ENCODE data around the gene MECP2. TPM values are rescaled to one million over a fixed set of nuclear protein-coding genes. Genes with fewer than 3 reads are reported as not detected.
"Not testable (repeated sequence)": the region's sequence is repeated elsewhere in the genome, so short reads cannot be mapped to it uniquely, and the experiment has no call there.

Gene MECP2
- total RNA-seq (113 and 122 TPM in 2 replicates), polyA plus RNA-seq (20.0 and 26.5 TPM in 2 replicates), polyA minus RNA-seq (30.2 and 51.8 TPM in 2 replicates)
- 39.0 TPM for total RNA-seq (2013)

DNA sequence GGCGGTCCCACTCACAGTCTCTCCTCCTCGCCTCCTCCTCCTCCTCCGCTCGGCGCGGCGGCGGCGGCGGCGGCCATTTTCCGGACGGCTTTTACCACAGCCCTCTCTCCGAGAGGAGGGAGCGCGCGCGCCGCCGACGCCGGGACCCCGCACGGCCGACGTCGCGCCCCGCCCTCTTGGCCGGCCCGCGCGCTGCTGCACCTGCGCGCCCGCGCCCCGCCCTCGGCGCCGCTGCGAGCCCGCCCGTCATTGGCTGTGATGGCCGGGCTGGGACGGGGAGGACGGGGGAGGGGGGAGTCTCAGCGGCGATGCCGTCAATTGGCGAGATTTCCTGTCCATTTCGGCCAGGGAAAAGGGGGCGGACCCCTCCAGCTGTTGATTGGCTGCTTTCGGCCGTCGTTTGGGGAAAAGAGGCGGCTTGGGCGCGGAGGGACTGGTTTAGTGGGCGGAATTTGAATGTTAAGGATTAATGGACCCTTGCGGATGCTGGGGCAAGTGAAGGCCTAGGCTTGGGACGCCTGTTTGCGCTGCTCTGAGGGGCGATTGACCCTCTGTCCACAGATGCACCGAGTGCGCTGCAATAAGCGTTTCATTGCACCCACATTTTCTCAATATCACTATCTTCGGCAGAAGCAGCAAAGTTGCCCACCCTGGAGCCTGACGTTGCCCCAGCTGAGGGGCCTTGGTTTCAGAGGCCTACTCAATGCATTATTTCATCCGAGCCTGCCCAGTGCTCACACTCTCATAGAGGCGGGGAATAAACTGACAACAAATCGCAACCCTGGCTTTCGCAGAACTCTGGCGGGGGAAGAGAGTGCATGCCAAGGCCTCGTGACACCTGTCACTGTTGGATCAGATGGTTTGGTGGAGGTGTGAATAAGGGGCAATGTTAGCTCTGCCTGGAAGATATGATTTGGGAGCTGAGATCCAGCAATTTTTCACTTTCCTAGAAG, at the start of gene MECP2:
TSS of gene MECP2 (minus strand) at position 129 of the 953 bp plus-strand sequence.
- ChIA-PET CTCF (interaction anchor here (0.5 kb wide), 1 partner anchor 220 kb away, joined by 4 read pairs; no protein-coding TSS in a partner anchor), POLR2A (interaction anchor here (1.0 kb wide), 1 partner anchor 429 kb away, joined by 4 read pairs; no protein-coding TSS in a partner anchor)
- TF ChIP-seq, protein P1, sequence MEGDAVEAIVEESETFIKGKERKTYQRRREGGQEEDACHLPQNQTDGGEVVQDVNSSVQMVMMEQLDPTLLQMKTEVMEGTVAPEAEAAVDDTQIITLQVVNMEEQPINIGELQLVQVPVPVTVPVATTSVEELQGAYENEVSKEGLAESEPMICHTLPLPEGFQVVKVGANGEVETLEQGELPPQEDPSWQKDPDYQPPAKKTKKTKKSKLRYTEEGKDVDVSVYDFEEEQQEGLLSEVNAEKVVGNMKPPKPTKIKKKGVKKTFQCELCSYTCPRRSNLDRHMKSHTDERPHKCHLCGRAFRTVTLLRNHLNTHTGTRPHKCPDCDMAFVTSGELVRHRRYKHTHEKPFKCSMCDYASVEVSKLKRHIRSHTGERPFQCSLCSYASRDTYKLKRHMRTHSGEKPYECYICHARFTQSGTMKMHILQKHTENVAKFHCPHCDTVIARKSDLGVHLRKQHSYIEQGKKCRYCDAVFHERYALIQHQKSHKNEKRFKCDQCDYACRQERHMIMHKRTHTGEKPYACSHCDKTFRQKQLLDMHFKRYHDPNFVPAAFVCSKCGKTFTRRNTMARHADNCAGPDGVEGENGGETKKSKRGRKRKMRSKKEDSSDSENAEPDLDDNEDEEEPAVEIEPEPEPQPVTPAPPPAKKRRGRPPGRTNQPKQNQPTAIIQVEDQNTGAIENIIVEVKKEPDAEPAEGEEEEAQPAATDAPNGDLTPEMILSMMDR (IDR thresholded peaks at IDR 0.05): no peak
- TF ChIP-seq EZH2 (IDR thresholded peaks at IDR 0.05; ENCODE audit: borderline replicate concordance, insufficient read depth, low read depth, low read length, poor library complexity, severe bottlenecking): no peak
- peaks cover 30 to 42% of the 10 kb centered on the region in 2 donors for H3K4me1 ChIP-seq (ENCODE audit: control insufficient read depth in 2 of 2, insufficient read depth in 2 of 2, low read length in 2 of 2)
- peak within 1 kb of the TSS; percentile 79 for H3K4me2 ChIP-seq (replicated peaks; ENCODE audit: low read depth, low read length, poor library complexity, severe bottlenecking)
- peak within 1 kb of the TSS; percentile 65 to 85 for H3K27ac ChIP-seq (ENCODE audit: low read length in 2 of 2)
- Mint-ChIP-seq H3K4me3 (peak within 1 kb of the TSS; percentile 94), H3K27ac (peak within 1 kb of the TSS; percentile 94), H3K4me1 (peaks cover 38% of the 10 kb centered on the region), H3K9me3 (ENCODE audit: insufficient read depth) (no peaks in the 10 kb centered on the region), H3K27me3 (peaks cover 7% of the 10 kb centered on the region)
- intact Hi-C loops (cut with micrococcal nuclease): loop anchor here (10.0 kb wide), 1 partner anchor 277 kb away; the partner anchor contains the start of genes EMD and FLNA
- H3K79me2 ChIP-seq (ENCODE audit: control insufficient read depth, insufficient read depth, low read length): peaks cover 46% of the 10 kb centered on the region
- H4K20me1 ChIP-seq (ENCODE audit: control insufficient read depth, insufficient read depth, low read length, poor library complexity, severe bottlenecking): peaks cover 6% of the 10 kb centered on the region
- H3K4me3 ChIP-seq (ENCODE audit: control extremely low read depth in 1 of 5, extremely low read depth in 1 of 5, insufficient read depth in 1 of 5, low read depth in 2 of 5, low read length in 4 of 5): peak within 1 kb of the TSS; percentile 52 to 70 (median 60)
- H2AFZ ChIP-seq (ENCODE audit: insufficient read depth, low read depth, low read length, poor library complexity, severe bottlenecking): peak within 1 kb of the TSS; percentile 64
- ATAC-seq (ENCODE audit: low read depth) (peak; percentile 91), DNase-seq (peak; percentile 92)
- H3K9ac ChIP-seq (ENCODE audit: low read length): peak within 1 kb of the TSS; percentile 82
- no peaks in the 10 kb centered on the region for H3K9me3 ChIP-seq (ENCODE audit: control extremely low read depth in 1 of 3, control insufficient read depth in 2 of 3, insufficient read depth in 1 of 3, low read length in 2 of 3)
- WGBS (ENCODE audit: insufficient coverage): 6% methylated on average over 44 of the region's 75 CpGs
- no peaks in the 10 kb centered on the region for H3K27me3 ChIP-seq (replicated peaks in 1 of 4; ENCODE audit: control extremely low read depth in 1 of 4, control insufficient read depth in 3 of 4, insufficient read depth in 4 of 4, low read length in 3 of 4)
- H3K36me3 ChIP-seq (replicated peaks in 1 of 2; ENCODE audit: control extremely low read depth in 1 of 2, control insufficient read depth in 1 of 2, extremely low read depth in 1 of 2, insufficient read depth in 2 of 2, low read length in 1 of 2): no peaks in the 10 kb centered on the region

DNA sequence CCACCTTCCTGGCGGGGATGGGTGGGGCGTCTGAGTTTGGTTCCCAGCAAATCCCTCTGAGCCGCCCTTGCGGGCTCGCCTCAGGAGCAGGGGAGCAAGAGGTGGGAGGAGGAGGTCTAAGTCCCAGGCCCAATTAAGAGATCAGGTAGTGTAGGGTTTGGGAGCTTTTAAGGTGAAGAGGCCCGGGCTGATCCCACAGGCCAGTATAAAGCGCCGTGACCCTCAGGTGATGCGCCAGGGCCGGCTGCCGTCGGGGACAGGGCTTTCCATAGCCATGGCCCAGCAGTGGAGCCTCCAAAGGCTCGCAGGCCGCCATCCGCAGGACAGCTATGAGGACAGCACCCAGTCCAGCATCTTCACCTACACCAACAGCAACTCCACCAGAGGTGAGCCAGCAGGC, 46.5 kb upstream of the MECP2 start, which contains the start of gene OPN1LW:
TSS of gene OPN1LW (plus strand) at position 234 of the 400 bp plus-strand sequence. CDS start at position 275, 41 bp downstream.
- H3K4me3 ChIP-seq (ENCODE audit: control extremely low read depth in 1 of 5, extremely low read depth in 1 of 5, insufficient read depth in 1 of 5, low read depth in 2 of 5, low read length in 4 of 5); POLR2A ChIA-PET; H3K27ac Mint-ChIP-seq; H3K9me3 ChIP-seq (ENCODE audit: control extremely low read depth in 1 of 3, control insufficient read depth in 2 of 3, insufficient read depth in 1 of 3, low read length in 2 of 3); DNase-seq; H3K9me3 Mint-ChIP-seq (ENCODE audit: insufficient read depth); H3K4me1 ChIP-seq (ENCODE audit: control insufficient read depth in 2 of 2, insufficient read depth in 2 of 2, low read length in 2 of 2); H3K27me3 Mint-ChIP-seq; H3K4me1 Mint-ChIP-seq; H3K79me2 ChIP-seq (ENCODE audit: control insufficient read depth, insufficient read depth, low read length); H3K4me3 Mint-ChIP-seq; H3K9ac ChIP-seq (ENCODE audit: low read length); H3K27me3 ChIP-seq (replicated peaks in 1 of 4; ENCODE audit: control extremely low read depth in 1 of 4, control insufficient read depth in 3 of 4, insufficient read depth in 4 of 4, low read length in 3 of 4); intact Hi-C loops (cut with micrococcal nuclease); H3K4me2 ChIP-seq (replicated peaks; ENCODE audit: low read depth, low read length, poor library complexity, severe bottlenecking); H3K36me3 ChIP-seq (replicated peaks in 1 of 2; ENCODE audit: control extremely low read depth in 1 of 2, control insufficient read depth in 1 of 2, extremely low read depth in 1 of 2, insufficient read depth in 2 of 2, low read length in 1 of 2); H3K27ac ChIP-seq (ENCODE audit: low read length in 2 of 2); H4K20me1 ChIP-seq (ENCODE audit: control insufficient read depth, insufficient read depth, low read length, poor library complexity, severe bottlenecking); ATAC-seq (ENCODE audit: low read depth); H2AFZ ChIP-seq (ENCODE audit: insufficient read depth, low read depth, low read length, poor library complexity, severe bottlenecking); CTCF ChIA-PET: not testable (repeated sequence)
- 100% methylated on average over 5 of the region's 15 CpGs for WGBS (ENCODE audit: insufficient coverage)

All from B cell (primary cell).